LNCAP (cell line): ENCODE data around the gene JPT1.

ENCODE experiments used
- TF ChIP-seq, protein P1 (sequence below): fragments of 450-650 bp; IDR thresholded peaks from 2 replicates; pipeline ENCODE4 v1.5.1; 2017; ENCODE audit warnings: mild to moderate bottlenecking

Gene JPT1

DNA sequence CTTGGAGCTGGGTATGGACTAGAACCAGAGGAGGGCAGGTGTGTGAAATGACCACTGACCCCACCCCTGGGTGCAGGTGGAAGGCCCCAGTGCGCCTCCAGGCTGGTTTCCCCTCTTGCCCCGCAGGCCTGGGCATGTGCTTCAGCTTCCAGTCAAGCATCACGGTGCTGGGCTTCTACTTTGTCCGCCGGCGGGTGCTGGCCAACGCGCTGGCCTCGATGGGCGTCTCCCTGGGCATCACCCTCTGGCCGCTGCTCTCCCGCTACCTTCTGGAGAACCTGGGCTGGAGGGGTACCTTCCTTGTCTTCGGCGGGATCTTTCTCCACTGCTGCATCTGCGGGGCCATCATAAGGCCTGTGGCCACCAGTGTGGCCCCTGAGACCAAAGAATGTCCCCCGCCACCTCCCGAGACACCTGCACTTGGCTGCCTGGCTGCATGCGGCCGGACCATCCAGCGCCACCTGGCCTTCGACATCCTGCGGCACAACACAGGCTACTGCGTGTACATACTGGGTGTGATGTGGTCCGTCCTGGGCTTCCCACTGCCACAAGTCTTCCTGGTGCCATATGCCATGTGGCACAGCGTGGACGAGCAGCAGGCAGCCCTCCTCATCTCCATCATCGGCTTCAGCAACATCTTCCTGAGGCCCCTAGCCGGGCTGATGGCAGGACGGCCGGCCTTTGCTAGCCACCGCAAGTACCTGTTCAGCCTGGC, 54.3 kb downstream of the JPT1 start:
- TF ChIP-seq, protein P1, sequence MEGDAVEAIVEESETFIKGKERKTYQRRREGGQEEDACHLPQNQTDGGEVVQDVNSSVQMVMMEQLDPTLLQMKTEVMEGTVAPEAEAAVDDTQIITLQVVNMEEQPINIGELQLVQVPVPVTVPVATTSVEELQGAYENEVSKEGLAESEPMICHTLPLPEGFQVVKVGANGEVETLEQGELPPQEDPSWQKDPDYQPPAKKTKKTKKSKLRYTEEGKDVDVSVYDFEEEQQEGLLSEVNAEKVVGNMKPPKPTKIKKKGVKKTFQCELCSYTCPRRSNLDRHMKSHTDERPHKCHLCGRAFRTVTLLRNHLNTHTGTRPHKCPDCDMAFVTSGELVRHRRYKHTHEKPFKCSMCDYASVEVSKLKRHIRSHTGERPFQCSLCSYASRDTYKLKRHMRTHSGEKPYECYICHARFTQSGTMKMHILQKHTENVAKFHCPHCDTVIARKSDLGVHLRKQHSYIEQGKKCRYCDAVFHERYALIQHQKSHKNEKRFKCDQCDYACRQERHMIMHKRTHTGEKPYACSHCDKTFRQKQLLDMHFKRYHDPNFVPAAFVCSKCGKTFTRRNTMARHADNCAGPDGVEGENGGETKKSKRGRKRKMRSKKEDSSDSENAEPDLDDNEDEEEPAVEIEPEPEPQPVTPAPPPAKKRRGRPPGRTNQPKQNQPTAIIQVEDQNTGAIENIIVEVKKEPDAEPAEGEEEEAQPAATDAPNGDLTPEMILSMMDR = no peak

DNA sequence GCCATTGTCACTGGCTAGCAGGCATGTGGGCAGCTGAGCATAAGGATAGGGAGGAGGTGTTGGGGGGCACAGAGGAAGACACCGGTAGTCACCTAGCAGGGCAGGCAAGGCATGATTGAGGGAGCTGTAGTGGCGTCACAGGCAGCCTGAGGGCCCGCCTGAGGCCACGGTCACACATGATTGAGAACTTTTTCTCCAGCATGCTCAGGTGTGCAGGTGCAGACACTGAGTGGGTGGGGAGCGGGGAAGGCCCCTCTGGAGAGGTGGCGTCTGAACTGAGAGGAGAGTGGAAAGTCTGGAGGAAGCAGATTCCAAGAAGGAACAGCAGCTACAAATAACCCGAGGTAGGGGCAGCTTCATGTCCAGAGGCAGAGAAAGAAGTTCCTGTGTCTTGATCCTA, 55.5 kb downstream of the JPT1 start:
- TF ChIP-seq, protein P1 = no peak

- TF ChIP-seq, protein P1 = no peak
Observed at GRCh38 chr17:75097865-75098264, 56.4 kb downstream of the JPT1 start.

DNA sequence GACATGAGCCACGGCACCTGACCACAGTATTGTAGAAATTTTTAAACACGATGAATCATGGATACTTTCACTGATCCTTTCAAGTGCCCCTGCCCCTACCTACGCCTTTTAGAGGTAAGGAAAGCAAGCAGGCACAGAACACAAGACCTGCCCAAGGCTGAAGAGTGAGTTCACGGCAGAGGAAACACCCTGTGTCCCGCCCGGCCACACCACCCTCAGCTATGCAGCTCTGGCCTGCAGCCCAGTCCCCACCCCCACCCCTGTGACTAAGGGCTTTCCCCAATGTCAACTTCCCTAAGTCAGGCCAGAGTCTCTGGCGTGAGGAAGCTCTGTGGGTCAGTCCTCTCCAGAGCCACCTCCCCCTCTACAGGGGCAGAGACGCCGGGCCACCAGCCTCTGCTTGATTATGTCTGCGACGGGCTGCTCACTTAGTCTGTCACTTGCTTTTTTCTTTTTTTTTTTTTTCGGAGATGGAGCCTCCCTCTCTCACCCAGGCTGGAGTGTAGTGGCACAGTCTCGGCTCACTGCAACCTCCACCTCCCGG, 58.2 kb downstream of the JPT1 start:
- TF ChIP-seq, protein P1 = no peak

DNA sequence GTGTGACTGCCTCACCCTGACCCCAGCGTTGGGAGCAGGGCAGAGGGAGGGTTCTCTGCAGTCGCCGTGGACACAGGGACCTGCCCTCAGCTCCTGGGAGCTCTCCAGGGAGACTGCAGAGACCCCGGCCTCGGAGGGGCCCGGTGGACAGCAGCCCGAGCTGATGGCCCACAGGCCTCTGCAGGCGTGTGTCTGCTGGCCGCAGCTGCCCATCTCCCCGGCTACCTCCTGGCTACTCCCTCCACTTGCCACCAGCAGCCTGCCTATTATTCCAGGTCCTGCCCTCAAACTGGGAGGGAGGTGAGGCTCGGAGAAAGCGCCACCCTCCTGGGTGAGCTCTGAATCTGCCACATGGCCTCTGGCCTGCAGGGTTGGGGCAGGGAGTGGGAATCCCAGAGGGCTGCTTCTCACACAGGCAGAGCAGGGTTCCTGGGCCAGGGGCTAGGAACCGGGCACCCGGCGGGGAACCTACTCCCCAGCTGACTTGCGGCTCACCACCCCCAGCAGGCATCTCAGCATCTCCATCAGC, 59.4 kb downstream of the JPT1 start:
- TF ChIP-seq, protein P1 = no peak

- TF ChIP-seq, protein P1 = no peak
Observed at GRCh38 chr17:75093548-75094158, 60.7 kb downstream of the JPT1 start.

DNA sequence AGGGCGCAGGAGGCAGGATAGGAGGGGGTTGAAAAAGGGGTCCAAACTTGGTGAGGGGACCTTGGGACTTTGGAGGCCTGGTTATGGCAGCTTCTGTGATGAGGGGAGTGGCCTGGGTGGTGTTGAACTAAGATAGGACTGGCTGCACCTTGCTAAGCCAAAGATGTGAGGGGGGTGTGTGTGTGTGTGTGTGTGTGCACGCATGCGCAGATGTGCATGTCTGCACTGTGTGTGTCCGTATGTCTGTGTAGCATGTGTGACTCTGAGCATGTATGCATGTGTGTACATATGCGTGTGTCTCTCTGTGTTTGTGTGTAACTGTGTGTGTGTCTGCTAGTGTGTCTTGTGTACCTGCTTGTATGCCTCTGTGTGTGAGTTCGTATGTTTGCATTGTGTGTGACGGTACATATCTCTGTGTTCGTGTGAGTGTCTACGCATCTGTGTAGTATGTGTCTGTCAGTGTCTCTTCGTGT, 62.4 kb downstream of the JPT1 start:
- TF ChIP-seq, protein P1 = no peak
